NCI-H524 treated with DMSO at 0.1 percent for 48 hours (cell line): Measurements from ENCODE around the gene CCDC180.
"Not testable (repeated sequence)": the region's sequence is repeated elsewhere in the genome, so short reads cannot be mapped to it uniquely, and the experiment has no call there.

Experiments used
- DNase-seq: peaks from one replicate; lab custom pipeline; 2025; lab: John Stamatoyannopoulos, UW

The CCDC180 gene

GRCh38 chr9:97307500-97308163, at the start of gene CCDC180:
Gene CCDC180, plus strand, starts transcription at chr9:97307659. Its CDS starts 405 bp downstream, at chr9:97308064.
- DNase-seq, result no peak

DNA sequence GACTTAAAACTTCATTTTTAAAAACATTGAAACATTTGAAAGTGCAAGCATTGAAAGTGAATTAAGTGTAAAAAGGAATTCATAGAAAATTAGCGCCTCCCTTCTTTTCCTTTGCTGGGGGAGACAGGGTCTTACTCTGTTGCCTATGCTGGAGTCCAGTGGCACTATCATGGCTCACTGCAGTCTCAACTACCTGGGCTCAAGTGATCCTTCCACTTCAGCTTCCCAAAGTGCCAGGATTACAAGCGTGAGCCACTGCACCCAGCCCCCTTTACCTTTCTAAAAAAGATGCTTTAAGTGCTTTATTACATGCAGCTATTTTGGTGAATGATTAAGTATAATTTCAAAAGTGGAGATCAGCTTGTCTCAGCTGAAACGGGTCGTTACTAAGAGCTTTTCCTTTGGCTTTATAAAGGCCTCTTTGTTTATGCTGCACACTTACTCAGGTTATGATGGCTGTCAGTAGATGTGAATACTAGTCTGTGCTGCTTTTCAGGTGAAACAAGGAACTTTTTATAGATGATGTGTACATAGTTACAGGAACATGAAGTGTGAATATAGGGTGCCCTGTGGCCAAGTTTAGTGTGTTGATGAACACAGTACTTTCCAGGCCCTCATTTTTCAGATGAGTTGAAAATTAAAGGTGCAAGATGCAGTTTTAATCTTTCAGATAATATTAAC, 47.5 kb upstream of the CCDC180 start:
- DNase-seq, result not testable (repeated sequence)

DNA sequence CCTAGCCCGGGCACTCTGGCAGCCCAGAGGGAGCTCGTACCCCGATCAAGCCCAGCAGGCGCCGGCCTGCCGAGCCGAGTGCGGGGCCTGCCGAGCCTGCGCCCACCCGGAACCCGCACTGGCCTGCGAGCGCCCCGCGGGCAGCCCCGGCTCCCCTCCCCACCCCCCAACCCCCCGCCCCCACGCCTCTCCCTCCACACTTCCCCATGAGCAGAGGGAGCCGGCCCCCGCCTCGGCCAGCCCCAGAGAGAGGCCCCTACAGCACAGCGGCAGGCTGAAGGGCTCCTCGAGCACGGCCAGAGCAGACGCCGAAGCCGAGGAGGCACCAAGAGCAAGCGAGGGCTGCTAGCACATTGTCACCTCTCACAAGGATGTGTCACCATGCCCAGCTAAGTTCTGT, 36.2 kb upstream of the CCDC180 start:
- no peak for DNase-seq

GRCh38 chr9:97272072-97272471, 35.4 kb upstream of the CCDC180 start:
- DNase-seq, result no peak

DNA sequence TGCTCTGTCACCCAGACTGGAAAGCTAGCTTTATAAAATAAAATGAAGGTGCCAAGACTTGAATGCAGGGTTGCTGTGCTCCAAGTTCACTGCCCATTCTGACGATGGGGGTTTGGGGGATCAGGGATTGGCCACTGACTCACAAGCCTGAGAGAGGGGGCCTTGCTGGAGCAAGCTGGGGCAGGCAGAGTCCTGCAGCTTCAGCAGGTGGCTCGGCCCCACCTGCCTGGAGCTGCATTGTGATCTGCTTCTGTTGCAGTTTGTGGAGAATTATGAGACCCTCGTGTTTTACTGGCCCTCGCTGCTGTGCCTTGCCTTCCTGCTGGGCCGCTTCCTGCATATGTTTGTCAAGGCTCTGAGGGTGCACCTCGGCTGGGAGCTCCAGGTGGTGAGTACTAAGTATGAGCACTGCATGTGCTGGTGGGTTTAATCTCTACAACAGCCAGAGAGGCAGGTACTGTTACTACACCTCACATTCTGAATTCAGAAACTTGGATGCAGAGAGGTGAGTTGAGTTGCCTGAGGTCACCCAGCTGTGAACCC, 31.1 kb upstream of the CCDC180 start:
- DNase-seq, result no peak

GRCh38 chr9:97277953-97278352, 29.5 kb upstream of the CCDC180 start:
- no peak for DNase-seq

DNA sequence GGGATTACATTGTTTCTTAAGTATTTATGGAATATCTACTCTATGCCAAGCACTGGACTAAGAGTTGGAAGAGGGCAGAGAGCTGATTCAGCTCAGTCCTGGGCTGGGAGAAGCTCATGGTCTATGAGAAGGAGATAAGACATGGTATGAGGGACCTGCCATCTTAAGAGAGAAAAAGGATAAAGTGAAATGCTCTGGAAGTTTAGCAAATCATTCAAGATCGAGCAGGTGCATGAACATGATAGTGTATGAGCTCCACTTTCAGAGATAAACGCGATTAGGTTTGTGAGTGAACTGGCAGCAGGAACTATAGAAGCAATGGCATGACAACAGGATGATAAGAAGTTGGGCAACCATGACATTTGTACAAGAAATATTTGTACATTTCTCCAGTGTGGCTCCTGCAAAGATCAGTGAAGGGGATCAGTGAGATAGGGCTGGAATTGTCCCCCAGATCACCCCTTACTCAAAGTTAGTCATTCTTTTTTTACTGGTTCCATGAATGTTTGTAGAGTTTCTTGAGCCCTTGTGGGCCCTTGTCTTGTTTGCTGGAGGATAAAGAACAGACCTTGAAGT, 26.6 kb upstream of the CCDC180 start:
- no peak for DNase-seq

DNA sequence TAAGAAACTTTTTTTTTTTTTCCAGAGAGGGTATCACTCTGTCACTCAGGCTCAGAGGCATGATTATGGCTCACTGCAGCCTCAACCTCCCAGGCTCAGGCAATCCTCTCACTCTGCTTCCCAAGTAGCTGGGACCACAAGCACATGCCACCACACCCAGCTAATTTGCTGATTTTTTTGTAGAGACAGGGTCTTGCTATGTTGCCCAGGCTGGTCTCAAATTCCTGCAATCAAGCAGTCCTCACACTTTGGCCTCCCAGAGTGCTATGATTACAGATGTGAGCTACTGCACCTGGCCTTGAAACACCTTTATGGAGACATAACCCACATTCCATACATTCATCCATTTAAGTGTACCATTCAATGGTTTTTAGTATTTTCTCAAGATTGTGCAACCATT, 23.7 kb upstream of the CCDC180 start:
- no peak for DNase-seq

DNA sequence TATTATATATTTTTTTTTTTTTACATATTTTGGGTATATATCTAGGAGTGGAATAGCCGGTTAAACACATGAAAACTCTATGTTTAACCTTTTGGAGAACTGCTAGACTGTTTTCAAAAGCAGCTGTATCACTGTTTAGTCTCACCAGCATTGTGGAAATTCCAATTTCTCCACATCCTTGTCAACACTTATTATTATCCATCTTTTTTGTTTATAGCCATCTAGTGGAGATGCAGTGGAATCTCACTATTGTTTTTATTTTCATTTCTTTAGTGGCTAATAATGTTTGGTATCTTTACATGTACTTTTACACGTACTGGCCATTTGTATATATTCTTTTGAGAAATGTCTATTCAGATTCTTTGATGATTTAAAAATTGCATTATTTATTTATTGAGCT, 22.7 kb upstream of the CCDC180 start:
- no peak for DNase-seq

GRCh38 chr9:97292200-97292599, 15.3 kb upstream of the CCDC180 start:
- DNase-seq, result no peak

DNA sequence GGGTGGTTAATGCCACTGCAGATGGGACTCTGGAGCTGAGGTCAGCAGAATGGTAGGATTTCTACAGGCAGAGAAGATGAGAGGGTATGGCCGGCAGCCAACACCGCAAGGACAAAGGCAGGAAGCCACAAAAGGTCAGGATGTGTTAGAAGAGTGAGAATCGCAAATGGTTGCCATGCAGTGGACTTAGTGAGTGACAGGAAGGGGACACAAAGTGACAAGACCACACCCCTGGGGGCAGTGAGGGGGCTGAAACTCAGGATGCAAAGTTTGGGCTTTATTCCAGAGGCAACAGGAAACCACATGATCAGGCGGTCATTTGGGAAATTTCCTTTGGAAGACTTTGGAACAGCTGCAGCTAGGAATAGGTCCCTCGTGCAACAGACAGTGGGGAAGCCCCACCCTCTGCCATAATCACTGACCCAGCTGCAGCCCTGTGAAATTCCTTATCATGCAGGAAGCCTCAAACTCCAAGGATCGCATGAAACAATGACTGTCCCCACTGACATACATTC, 14.2 kb upstream of the CCDC180 start:
- DNase-seq, result no peak

DNA sequence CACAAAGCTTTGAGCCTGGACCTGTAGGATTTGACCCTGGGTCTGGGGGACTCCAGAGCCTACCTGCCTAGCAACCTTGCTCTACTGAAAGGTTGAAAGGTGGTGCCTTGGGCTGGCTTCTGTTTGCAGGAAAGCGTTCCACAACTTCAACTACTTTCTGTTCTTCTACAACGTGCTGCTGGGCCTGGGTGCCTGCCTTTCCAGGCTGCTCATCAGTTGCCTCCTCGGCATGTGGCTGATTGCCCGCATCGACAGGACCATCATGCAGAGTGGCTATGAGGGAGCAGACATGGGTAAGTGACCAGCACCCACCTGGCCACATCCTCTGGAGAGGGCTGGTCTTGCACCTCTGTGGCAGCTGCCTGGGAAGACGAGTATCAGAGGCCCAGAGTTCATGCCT, 13.6 kb upstream of the CCDC180 start:
- DNase-seq, result no peak

DNA sequence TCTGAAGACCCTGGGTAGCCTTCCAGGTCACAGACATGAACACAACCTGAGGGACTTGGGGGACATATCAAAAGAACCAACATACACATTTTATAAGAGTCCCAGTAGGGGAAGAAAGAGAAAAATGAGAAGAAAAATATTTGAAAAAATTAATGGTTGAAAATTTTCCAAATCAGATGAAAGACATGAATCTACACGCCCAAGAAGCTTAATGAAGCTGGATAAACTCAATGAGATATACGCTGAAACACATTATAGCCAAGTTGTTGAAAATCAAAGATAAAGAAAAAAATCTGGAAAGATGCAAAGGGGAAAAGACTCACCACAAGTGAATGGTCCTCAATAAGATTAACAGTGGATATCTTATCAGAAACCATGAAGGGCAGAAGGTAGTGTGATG, 9.6 kb upstream of the CCDC180 start:
- DNase-seq, result no peak

DNA sequence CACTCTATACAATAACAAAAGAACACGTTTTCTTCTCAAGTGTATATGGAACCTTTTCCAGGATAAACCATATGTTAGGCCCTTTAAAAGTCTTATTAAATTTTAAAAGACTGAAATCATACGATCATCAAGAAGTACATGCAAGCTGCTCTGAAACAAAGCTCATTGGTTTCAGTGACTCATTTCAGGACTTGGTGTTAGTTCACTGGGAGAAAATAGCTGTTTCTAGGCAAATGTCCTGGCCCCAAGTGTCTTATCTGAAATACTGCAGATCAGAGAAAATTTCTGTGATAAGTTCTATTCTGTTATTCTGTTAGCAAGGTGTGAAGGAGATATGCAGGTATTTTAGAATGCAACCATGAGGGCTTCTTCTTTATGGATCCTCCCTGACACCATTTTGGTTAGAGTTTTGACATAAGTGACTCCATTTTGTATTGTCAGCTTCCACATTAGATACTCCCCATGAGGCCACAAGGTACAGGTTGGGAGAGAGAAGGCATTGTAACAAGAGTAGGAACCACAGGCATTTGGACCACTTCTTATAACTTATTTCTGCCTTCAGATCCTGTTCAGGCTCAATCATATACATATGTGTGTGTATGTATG, 7.5 kb upstream of the CCDC180 start:
- DNase-seq, result no peak

- DNase-seq, result no peak
Measured at GRCh38 chr9:97300586-97300985, 6.9 kb upstream of the CCDC180 start.

- DNase-seq, result no peak
Measured at GRCh38 chr9:97301974-97302373, 5.5 kb upstream of the CCDC180 start.

- DNase-seq, result no peak
Measured at GRCh38 chr9:97304586-97304985, 2.9 kb upstream of the CCDC180 start.

DNA sequence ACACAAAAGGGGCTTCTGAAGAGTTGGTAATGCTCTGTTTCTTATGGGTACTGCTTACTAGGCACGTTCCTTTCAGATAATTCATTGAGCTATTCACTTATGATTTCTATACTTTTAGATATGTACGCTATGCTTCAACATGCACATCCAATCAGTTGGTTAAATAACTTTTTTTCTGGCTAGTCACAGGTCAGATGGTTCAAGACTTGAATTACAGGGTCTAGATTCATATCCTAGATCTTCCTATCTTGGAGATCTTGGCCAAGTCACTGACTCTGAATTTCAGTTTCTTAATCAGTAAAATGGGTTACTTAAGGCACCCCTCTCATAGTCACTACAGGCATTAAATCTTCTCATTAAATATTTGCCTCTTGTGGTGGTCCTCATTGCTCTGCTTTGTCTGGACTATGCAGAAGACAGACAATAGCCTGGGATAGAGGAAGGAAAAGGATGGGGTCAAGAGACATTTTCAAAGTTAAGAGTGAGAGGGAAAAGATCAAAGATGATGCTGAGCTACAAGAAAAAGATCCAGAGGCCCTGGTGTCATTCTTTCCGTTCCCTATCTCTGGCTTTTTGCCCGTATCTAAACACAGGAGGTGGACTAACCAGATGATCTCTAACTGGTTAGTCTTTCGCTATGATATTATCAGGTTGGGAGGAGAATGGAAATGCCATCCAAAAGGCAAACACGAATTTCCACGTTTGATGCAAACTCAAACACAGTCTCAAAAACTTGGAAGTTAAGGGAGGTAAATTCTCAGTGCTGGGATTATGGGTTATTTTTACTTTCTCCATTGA, 1.8 kb upstream of the CCDC180 start:
- DNase-seq, result no peak

GRCh38 chr9:97307091-97307490, 368 bp upstream of the CCDC180 start:
- no peak for DNase-seq

GRCh38 chr9:97309260-97309659, 1.8 kb downstream of the CCDC180 start:
- DNase-seq, result no peak

GRCh38 chr9:97310023-97310422, 2.6 kb downstream of the CCDC180 start:
- DNase-seq, result no peak

GRCh38 chr9:97310896-97311295, 3.4 kb downstream of the CCDC180 start:
- DNase-seq, result no peak
